ENCODE measurements around the gene SLC39A5.

Gene SLC39A5

GRCh38 chr12:56219840-56220239, 10.0 kb upstream of the SLC39A5 start:
- DNase-seq: no peak

DNA sequence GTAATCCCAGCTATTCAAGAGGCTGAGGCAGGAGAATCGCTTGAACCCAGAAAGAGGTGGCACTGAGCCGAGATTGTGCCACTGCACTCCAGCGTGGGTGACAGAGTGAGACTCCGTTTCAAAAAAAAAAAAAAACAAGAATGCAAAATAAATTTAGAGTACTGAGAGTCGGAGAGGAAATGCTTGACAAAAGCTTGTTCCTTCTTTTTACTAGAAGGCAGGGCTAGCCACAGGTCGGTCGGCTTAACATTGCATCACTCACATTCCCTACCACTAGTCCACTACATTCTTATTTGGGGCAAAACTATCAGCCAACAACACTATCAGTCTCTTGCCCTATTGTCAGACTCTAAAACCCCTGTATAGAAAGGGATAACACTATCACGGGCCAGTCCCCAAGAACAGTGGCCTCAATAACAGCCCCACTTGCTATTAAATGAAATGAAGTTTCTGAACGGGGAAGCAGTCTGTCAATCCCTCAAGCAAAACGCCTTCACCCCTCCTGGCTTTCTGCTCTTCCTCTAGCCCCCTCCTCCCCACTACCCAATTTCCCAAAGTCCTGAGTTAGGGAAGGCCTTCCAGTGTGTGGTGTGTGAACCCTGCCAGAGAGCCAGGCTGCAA, 9.1 kb upstream of the SLC39A5 start:
- DNase-seq: peak; percentile 57

- peak; percentile 57 for DNase-seq
Observed at GRCh38 chr12:56221232-56221756, 8.6 kb upstream of the SLC39A5 start.

GRCh38 chr12:56221757-56222530, 7.9 kb upstream of the SLC39A5 start, which contains the start of gene RNF41:
Gene RNF41, minus strand, starts transcription at chr12:56221922. Its CDS starts 7,875 bp downstream, at chr12:56214047.
- peak; percentile 99 for DNase-seq

- peak; percentile 74 for DNase-seq
Observed at GRCh38 chr12:56222531-56222895, 7.3 kb upstream of the SLC39A5 start.

GRCh38 chr12:56223571-56224101, 6.2 kb upstream of the SLC39A5 start:
- no peak for DNase-seq

DNA sequence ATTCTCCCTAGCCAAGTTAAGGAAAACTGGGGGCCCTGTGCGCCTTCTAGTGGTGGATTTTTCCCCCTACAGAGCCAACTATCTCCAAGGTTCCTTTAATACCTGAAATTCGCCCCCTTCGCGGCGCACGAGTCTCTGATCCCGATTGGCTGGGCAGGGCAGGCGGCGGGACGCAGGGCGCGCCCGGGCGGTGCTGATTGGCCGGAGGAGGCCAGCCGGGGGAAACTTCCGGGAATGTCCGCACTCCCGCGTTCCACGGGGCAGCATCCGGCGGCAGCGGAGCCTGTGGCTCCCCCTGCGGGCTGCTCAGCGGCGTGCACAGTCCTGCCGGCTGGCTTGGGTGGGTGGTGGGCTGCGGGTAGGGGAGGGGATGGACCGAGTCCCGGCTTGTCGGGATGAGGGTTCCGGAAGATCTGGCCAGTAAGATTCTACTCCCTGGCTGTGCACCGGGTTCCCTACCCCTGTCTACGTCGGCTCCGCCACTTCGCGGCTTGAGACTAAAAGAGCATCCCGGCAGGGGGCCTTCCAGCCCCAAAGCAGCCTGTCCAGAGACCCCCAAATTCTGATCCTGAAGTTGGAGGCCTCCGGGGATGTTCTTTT, 5.6 kb upstream of the SLC39A5 start, which contains the start of gene NABP2:
Gene NABP2 (plus strand): TSS at position 241 of the 600 bp plus-strand sequence. CDS start 515 bp downstream, outside the sequence.
- peak; percentile 99 for DNase-seq

DNA sequence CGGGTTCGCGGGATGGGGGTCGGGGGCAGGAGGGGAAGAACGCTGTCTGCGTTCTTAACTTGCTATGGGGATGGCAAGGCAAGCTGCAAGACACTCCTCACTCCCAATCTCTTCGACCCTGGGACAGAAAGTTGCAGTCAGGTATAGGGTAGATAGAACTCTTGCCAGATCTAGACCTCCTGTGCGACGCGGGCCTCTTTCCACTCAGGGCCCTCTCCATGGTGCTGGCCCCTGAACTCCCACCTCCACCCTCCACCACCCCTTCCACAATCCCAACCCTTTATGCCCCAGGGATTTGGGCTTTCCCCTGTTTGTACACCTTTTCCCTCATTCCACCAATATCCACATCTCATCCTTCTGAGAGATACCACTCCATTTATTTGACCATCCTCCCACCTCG, 4.9 kb upstream of the SLC39A5 start:
- no peak for DNase-seq

- DNase-seq: no peak
Observed at GRCh38 chr12:56229082-56229481, 769 bp upstream of the SLC39A5 start.

GRCh38 chr12:56230432-56231183, 757 bp downstream of the SLC39A5 start:
- DNase-seq: peak; percentile 34

- DNase-seq: no peak
Observed at GRCh38 chr12:56231184-56231582, 1.3 kb downstream of the SLC39A5 start.

DNA sequence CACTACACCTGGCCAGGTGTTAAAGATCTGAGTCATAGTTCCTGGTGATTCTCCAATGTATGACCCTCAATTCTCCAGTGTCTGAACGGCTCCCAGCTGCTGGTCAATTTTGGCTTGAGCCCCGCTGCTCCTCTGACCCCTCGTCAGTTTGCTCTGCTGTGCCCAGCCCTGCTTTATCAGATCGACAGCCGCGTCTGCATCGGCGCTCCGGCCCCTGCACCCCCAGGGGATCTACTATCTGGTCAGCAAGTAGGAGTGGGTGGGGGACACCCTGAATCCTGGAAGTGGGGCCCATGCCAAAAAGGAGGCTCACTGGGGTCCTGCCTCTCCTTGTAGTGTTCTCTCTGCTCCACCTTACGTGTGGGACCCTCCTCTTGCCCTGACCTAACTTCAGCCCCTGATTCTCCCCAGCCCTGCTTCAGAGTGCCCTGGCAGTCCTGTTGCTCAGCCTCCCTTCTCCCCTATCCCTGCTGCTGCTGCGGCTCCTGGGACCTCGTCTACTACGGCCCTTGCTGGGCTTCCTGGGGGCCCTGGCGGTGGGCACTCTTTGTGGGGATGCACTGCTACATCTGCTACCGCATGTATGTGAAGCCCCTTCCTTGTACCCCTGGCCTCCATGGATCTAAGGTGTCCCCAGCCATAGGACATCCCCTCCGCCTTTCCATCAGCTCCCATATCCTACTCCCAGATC, 5.0 kb downstream of the SLC39A5 start:
- DNase-seq: no peak

GRCh38 chr12:56236091-56236490, 6.2 kb downstream of the SLC39A5 start:
- no peak for DNase-seq

- DNase-seq: no peak
Observed at GRCh38 chr12:56236985-56237384, 7.1 kb downstream of the SLC39A5 start.

DNA sequence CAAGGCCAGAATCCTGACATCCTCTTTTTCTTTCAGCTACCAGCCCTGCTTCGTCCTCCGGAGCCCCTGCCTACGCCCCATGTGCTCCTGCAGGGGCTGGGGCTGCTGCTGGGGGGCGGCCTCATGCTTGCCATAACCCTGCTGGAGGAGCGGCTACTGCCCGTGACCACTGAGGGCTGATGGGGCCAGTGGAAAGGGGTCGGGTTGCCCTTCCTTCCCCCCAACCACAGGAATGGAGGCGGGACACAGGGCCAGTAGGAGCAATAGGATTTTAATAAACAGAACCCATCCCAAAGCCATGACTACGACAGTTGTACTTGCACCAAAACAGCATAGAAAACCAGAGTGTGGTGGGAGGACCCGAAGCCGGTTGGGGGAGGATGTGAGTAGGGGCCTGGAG, 7.7 kb downstream of the SLC39A5 start:
- DNase-seq: no peak

- no peak for DNase-seq
Observed at GRCh38 chr12:56241424-56242303, 11.8 kb downstream of the SLC39A5 start.

GRCh38 chr12:56242986-56243385, 13.1 kb downstream of the SLC39A5 start:
- DNase-seq: no peak

- DNase-seq: no peak
Observed at GRCh38 chr12:56243731-56244181, 13.9 kb downstream of the SLC39A5 start.

DNA sequence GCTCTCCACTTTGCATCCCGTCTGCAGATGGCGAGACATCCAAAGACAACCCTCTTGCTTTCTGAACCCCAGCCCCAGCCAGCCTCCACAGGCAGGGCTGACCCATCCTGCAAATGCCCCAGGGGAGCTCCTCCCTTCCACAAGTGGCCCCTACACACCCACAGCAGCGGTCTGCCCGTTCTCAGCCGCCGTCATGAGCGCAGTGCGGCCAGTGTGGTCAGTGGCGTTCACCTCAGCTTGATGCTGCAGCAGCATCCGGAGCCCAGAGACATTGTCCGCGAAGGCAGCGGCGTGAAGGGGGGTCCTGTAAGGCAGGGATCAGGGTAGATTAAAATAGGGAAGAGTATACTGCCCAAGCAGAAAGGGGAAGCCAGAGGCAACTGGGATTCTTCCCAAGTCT, 14.6 kb downstream of the SLC39A5 start:
- DNase-seq: no peak

- DNase-seq: no peak
Observed at GRCh38 chr12:56247923-56248322, 18.1 kb downstream of the SLC39A5 start.

DNA sequence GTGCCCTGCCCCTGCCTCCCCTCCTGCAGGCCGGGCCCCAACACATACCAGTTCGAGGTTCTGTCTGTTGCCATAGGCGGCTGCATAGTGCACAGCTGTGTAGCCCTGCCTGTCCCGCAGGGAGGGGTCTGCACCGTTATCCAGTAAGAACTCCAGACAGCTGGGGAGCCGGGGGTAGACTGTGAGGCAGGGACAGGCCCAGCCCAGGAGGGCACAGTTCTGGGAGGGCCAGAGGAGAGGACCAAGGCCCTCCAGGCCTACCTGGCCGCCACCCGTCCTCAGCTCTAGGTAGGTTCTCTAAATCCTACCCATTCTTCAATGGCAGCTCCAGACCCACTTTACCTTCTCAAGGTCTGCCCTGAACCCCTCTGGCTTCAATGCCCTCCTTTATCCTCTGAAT, 18.9 kb downstream of the SLC39A5 start:
- DNase-seq: no peak

All from NCI-H82 (cell line).